H9 (cell line): ENCODE results near the gene FGF21. TPM values are rescaled to one million over a fixed set of nuclear protein-coding genes. Genes with fewer than 3 reads are reported as not detected.

ENCODE experiments used
- DNase-seq: peaks from one replicate; pipeline ENCODE4 v3.0.0-alpha.2; 2017
- H2AFZ ChIP-seq: one replicate; pipeline ENCODE4 v1.6.1; 2013; ENCODE audit warnings: mild to moderate bottlenecking, low read length, control low read depth, moderate library complexity
- H2AK5ac ChIP-seq: 2 replicates; pipeline ENCODE4 v1.6.1; 2013; ENCODE audit warnings: low read length, control low read depth, mixed read lengths; ENCODE audit not compliant: insufficient read length
- H2BK120ac ChIP-seq: one replicate; pipeline ENCODE4 v1.6.1; 2013; ENCODE audit warnings: low read depth, mild to moderate bottlenecking, low read length, control low read depth, inconsistent platforms; ENCODE audit not compliant: poor library complexity, severe bottlenecking
- H2BK12ac ChIP-seq: 2 replicates; pipeline ENCODE4 v1.6.1; 2013; ENCODE audit warnings: low read length, control low read depth, mixed read lengths, low read depth; ENCODE audit not compliant: insufficient read length
- H2BK15ac ChIP-seq: 2 replicates; pipeline ENCODE4 v1.6.1; 2013; ENCODE audit warnings: low read depth, low read length, control low read depth
- H2BK20ac ChIP-seq: one replicate; pipeline ENCODE4 v1.6.1; 2013; ENCODE audit warnings: low read depth, mild to moderate bottlenecking, low read length, control low read depth, inconsistent platforms; ENCODE audit not compliant: poor library complexity, severe bottlenecking
- H2BK5ac ChIP-seq: 2 replicates; pipeline ENCODE4 v1.6.1; 2013; ENCODE audit warnings: low read length, control low read depth, mixed read lengths; ENCODE audit not compliant: insufficient read length
- H3K14ac ChIP-seq: 2 replicates; pipeline ENCODE4 v1.6.1; 2013; ENCODE audit warnings: low read length, control low read depth; ENCODE audit not compliant: insufficient read depth
- H3K18ac ChIP-seq: 2 replicates; pipeline ENCODE4 v1.6.1; 2013; ENCODE audit warnings: low read depth, mild to moderate bottlenecking, mixed read lengths, low read length, control low read depth; ENCODE audit not compliant: insufficient read length
- H3K23ac ChIP-seq: 2 replicates; pipeline ENCODE4 v1.6.1; 2013; ENCODE audit warnings: low read length, control low read depth, mixed read lengths, low read depth; ENCODE audit not compliant: insufficient read length
- H3K23me2 ChIP-seq: 2 replicates; pipeline ENCODE4 v1.6.1; 2013; ENCODE audit warnings: low read depth, mild to moderate bottlenecking, mixed read lengths, low read length, control low read depth; ENCODE audit not compliant: insufficient read length, poor library complexity, severe bottlenecking
- H3K27ac ChIP-seq: 2 replicates; pipeline ENCODE4 v1.5.1; 2013; ENCODE audit warnings: low read length, control low read depth, mixed read lengths, low read depth; ENCODE audit not compliant: insufficient read length
- H3K27me3 ChIP-seq: 2 replicates; pipeline ENCODE4 v1.6.1; 2013; ENCODE audit warnings: low read length, control low read depth, inconsistent platforms; ENCODE audit not compliant: insufficient read depth
- H3K4ac ChIP-seq: 2 replicates; pipeline ENCODE4 v1.6.1; 2013; ENCODE audit warnings: low read depth, mild to moderate bottlenecking, control low read depth, inconsistent platforms, low read length, moderate library complexity
- H3K4me1 ChIP-seq: 2 replicates; pipeline ENCODE4 v1.6.1; 2013; ENCODE audit warnings: low read length, control low read depth, inconsistent platforms; ENCODE audit not compliant: insufficient read depth
- H3K4me2 ChIP-seq: 2 replicates; pipeline ENCODE4 v1.6.1; 2013; ENCODE audit warnings: low read length, control low read depth, mixed read lengths; ENCODE audit not compliant: insufficient read length, insufficient read depth
- H3K56ac ChIP-seq: 2 replicates; pipeline ENCODE4 v1.6.1; 2013; ENCODE audit warnings: low read depth, mild to moderate bottlenecking, mixed read lengths, low read length, control low read depth; ENCODE audit not compliant: insufficient read length
- H3K79me1 ChIP-seq: 2 replicates; pipeline ENCODE4 v1.6.1; 2013; ENCODE audit warnings: low read depth, mild to moderate bottlenecking, moderate library complexity, low read length, control low read depth, inconsistent platforms; ENCODE audit not compliant: insufficient read depth, poor library complexity, severe bottlenecking
- H3K79me2 ChIP-seq: 2 replicates; pipeline ENCODE4 v1.6.1; 2013; ENCODE audit warnings: low read length, control low read depth, inconsistent platforms; ENCODE audit not compliant: insufficient read depth
- H3K9ac ChIP-seq: 2 replicates; pipeline ENCODE4 v1.6.1; 2013; ENCODE audit warnings: low read length, control low read depth, mixed read lengths; ENCODE audit not compliant: insufficient read length; ENCODE audit errors: extremely low read depth
- H3K9me3 ChIP-seq: one replicate; pipeline ENCODE4 v1.6.1; 2013; ENCODE audit warnings: low read depth, low read length, inconsistent platforms; ENCODE audit not compliant: control insufficient read depth
- H3T11ph ChIP-seq: one replicate; pipeline ENCODE4 v1.6.1; 2013; ENCODE audit warnings: mild to moderate bottlenecking, low read length, control low read depth, inconsistent platforms
- H4K20me1 ChIP-seq: one replicate; pipeline ENCODE4 v1.6.1; 2013; ENCODE audit not compliant: control insufficient read depth, insufficient read length, insufficient read depth
- H4K5ac ChIP-seq: 2 replicates; pipeline ENCODE4 v1.6.1; 2013; ENCODE audit warnings: low read depth, mild to moderate bottlenecking, mixed read lengths, low read length, control low read depth; ENCODE audit not compliant: insufficient read length
- H4K8ac ChIP-seq: replicated peaks from 2 replicates; pipeline ENCODE4 v1.6.1; 2013; ENCODE audit warnings: low read length, control low read depth, mixed read lengths, low read depth; ENCODE audit not compliant: insufficient read length
- H4K91ac ChIP-seq: 2 replicates; pipeline ENCODE4 v1.6.1; 2013; ENCODE audit warnings: low read depth, mild to moderate bottlenecking, moderate library complexity, mixed read lengths, low read length, control low read depth; ENCODE audit not compliant: insufficient read length
- H3K27ac Mint-ChIP-seq, 3 experiments: 2 replicates in 2 of 3; 3 replicates in 1 of 3; pipeline ENCODE4 v1.8.0; 2020 to 2021; ENCODE audit warnings: mixed read lengths in 3 of 3, mild to moderate bottlenecking in 1 of 3, moderate library complexity in 1 of 3
- H3K27me3 Mint-ChIP-seq: 2 replicates; pipeline ENCODE4 v1.8.0; 2021; ENCODE audit warnings: low read depth, mild to moderate bottlenecking, moderate library complexity, mixed read lengths
- H3K36me3 Mint-ChIP-seq, 3 experiments: 2 replicates in 2 of 3; 3 replicates in 1 of 3; pipeline ENCODE4 v1.8.0; 2020 to 2021; ENCODE audit warnings: low read depth in 3 of 3, mixed read lengths in 3 of 3; ENCODE audit not compliant: insufficient read depth in 1 of 3
- H3K4me1 Mint-ChIP-seq, 2 experiments: 2 replicates each; pipeline ENCODE4 v1.8.0; 2020; ENCODE audit warnings: mixed read lengths in 2 of 2
- H3K4me3 Mint-ChIP-seq, 2 experiments: 2 replicates in 1 of 2; 3 replicates in 1 of 2; pipeline ENCODE4 v1.8.0; 2020 to 2021; ENCODE audit warnings: mild to moderate bottlenecking in 2 of 2, mixed read lengths in 2 of 2, moderate library complexity in 1 of 2
- H3K9me3 Mint-ChIP-seq, 2 experiments: 2 replicates in 1 of 2; 3 replicates in 1 of 2; pipeline ENCODE4 v1.8.0; 2020; ENCODE audit warnings: mild to moderate bottlenecking in 2 of 2, mixed read lengths in 2 of 2, moderate library complexity in 1 of 2
- WGBS: extraction: QIAGEN DNeasy Blood & Tissue Kit; methylation state at CpG from one replicate; pipeline ENCODE4 v1.1.7; 2013; ENCODE audit warnings: missing lambda C conversion rate, low lambda C conversion rate, mixed read lengths; ENCODE audit not compliant: insufficient read length; ENCODE audit errors: extremely low coverage; 5-methylcytosine and 5-hydroxymethylcytosine counted together
- total RNA-seq: library from RNA; stranded (reverse); gene quantifications from 2 replicates; pipeline ENCODE4 v1.2.1, GENCODE V29; 2021
- TF ChIP-seq, protein P1 (sequence below): fragments of 200-600 bp; sonication (generic); conservative IDR thresholded peaks from 3 replicates; pipeline ENCODE4 v1.8.0; 2021; ENCODE audit warnings: antibody characterized with exemption, mild to moderate bottlenecking

FGF21 gene
- total RNA-seq, 1 experiment from 2014 or later: 0.90 TPM

GRCh38 chr19:48735031-48735615, 20.2 kb upstream of the FGF21 start:
- TF ChIP-seq, protein P1, sequence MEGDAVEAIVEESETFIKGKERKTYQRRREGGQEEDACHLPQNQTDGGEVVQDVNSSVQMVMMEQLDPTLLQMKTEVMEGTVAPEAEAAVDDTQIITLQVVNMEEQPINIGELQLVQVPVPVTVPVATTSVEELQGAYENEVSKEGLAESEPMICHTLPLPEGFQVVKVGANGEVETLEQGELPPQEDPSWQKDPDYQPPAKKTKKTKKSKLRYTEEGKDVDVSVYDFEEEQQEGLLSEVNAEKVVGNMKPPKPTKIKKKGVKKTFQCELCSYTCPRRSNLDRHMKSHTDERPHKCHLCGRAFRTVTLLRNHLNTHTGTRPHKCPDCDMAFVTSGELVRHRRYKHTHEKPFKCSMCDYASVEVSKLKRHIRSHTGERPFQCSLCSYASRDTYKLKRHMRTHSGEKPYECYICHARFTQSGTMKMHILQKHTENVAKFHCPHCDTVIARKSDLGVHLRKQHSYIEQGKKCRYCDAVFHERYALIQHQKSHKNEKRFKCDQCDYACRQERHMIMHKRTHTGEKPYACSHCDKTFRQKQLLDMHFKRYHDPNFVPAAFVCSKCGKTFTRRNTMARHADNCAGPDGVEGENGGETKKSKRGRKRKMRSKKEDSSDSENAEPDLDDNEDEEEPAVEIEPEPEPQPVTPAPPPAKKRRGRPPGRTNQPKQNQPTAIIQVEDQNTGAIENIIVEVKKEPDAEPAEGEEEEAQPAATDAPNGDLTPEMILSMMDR: no peak
- H3K18ac ChIP-seq: peak overlapping the region; percentile 41
- no peak overlapping the region for H4K5ac ChIP-seq
- H4K91ac ChIP-seq: no peak overlapping the region
- peaks cover 13 to 38% of the 10 kb centered on the region in 2 experiments for H3K4me1 Mint-ChIP-seq
- no peak overlapping the region for H2AFZ ChIP-seq
- peak; percentile 86 for DNase-seq
- H3K9ac ChIP-seq: no peak overlapping the region
- H2BK12ac ChIP-seq: no peak overlapping the region
- H4K20me1 ChIP-seq: no peaks in the 10 kb centered on the region
- H3K4me1 ChIP-seq: no peaks in the 10 kb centered on the region; the same call in 1 of the 2 replicates
- H3K27ac ChIP-seq: no peak overlapping the region
- H3K27me3 ChIP-seq: no peaks in the 10 kb centered on the region; the same call in 1 of the 2 replicates
- peak overlapping the region; percentile 35 for H3K4me2 ChIP-seq
- H2BK20ac ChIP-seq: no peak overlapping the region
- peaks cover 11% of the 10 kb centered on the region for H3K27me3 Mint-ChIP-seq
- H4K8ac ChIP-seq: no peak overlapping the region
- no peak overlapping the region for H2BK5ac ChIP-seq
- no peaks in the 10 kb centered on the region for H3K9me3 Mint-ChIP-seq
- no peaks in the 10 kb centered on the region for H3K9me3 ChIP-seq
- no peak overlapping the region for H2AK5ac ChIP-seq
- H3T11ph ChIP-seq: no peak overlapping the region
- H3K79me2 ChIP-seq: no peaks in the 10 kb centered on the region
- H2BK120ac ChIP-seq: no peak overlapping the region
- WGBS: no CpG with 5 or more reads among the region's 38 CpGs
- H3K56ac ChIP-seq: no peak overlapping the region
- peak overlapping the region; percentile 66 to 87 for H3K4me3 Mint-ChIP-seq
- no peak overlapping the region for H3K14ac ChIP-seq
- H3K79me1 ChIP-seq: no peaks in the 10 kb centered on the region
- H3K36me3 Mint-ChIP-seq: peaks cover 2 to 4% (median 3%) of the 10 kb centered on the region in 3 experiments; a peak in 3 of 7 replicates
- no peak overlapping the region; a peak in 1 of 7 replicates for H3K27ac Mint-ChIP-seq
- no peak overlapping the region for H3K4ac ChIP-seq
- H3K23me2 ChIP-seq: peaks cover 9% of the 10 kb centered on the region
- H2BK15ac ChIP-seq: no peak overlapping the region; the same call in 1 of the 2 replicates
- H3K23ac ChIP-seq: no peak overlapping the region
